OCI-LY3 (cell line): ENCODE data around the gene FYB1.

Experiments used
- H2AFZ ChIP-seq: fragments of 200-600, 300-600 bp; shearing (Covaris generic); 2 replicates; pipeline ENCODE4 v1.6.0; 2014; ENCODE audit warnings: antibody characterized with exemption, low read depth, low read length
- H3K27ac ChIP-seq: fragments of 200-600, 300-600 bp; sonication (generic); 2 replicates; pipeline ENCODE4 v1.5.1; 2014; ENCODE audit warnings: mild to moderate bottlenecking, low read length, moderate library complexity, mixed read lengths
- H3K27me3 ChIP-seq: fragments of 200-600, 300-600 bp; sonication (generic); 2 replicates; pipeline ENCODE4 v1.6.1; 2014; ENCODE audit warnings: low read depth, low read length, mixed read lengths
- H3K36me3 ChIP-seq: fragments of 200-600, 300-600 bp; sonication (generic); replicated peaks from 2 replicates; pipeline ENCODE3; 2014; ENCODE audit warnings: low read depth, low read length, mixed read lengths
- H3K4me1 ChIP-seq: fragments of 300-600, 200-600 bp; sonication (generic); 2 replicates; pipeline ENCODE4 v1.6.1; 2014; ENCODE audit warnings: low read length, mixed read lengths
- H3K4me2 ChIP-seq: fragments of 200-600, 300-600 bp; sonication (generic); 2 replicates; pipeline ENCODE4 v1.6.1; 2014; ENCODE audit warnings: low read length, mixed read lengths
- H3K4me3 ChIP-seq: fragments of 300-600, 200-600 bp; sonication (generic); 2 replicates; pipeline ENCODE4 v1.5.1; 2014; ENCODE audit warnings: antibody characterized with exemption, mild to moderate bottlenecking, low read length, moderate library complexity
- H3K79me2 ChIP-seq: fragments of 300-600, 200-600 bp; shearing (Covaris generic); 2 replicates; pipeline ENCODE4 v1.6.1; 2014; ENCODE audit warnings: mild to moderate bottlenecking, low read length, mixed read lengths
- H3K9ac ChIP-seq: fragments of 300-600, 200-600 bp; shearing (Covaris generic); 2 replicates; pipeline ENCODE4 v1.6.0; 2014; ENCODE audit warnings: mild to moderate bottlenecking, low read length, moderate library complexity
- H3K9me3 ChIP-seq: fragments of 200-600, 300-600 bp; shearing (Covaris generic); 2 replicates; pipeline ENCODE4 v1.6.1; 2014; ENCODE audit warnings: low read length, mixed read lengths; ENCODE audit not compliant: insufficient read depth
- H4K20me1 ChIP-seq: fragments of 200-600, 300-600 bp; sonication (generic); 2 replicates; pipeline ENCODE4 v1.6.1; 2016; ENCODE audit warnings: low read length, mixed read lengths; ENCODE audit not compliant: insufficient read depth
- CTCF ChIP-seq: fragments of 200-600, 300-600 bp; sonication (generic); IDR thresholded peaks from 2 replicates; pipeline ENCODE4 v1.5.1; 2014; ENCODE audit warnings: antibody characterized with exemption, low read length, low read depth
- EZH2phosphoT487 ChIP-seq: fragments of 200-600 bp; shearing (Covaris generic); IDR thresholded peaks from 2 replicates; pipeline ENCODE4 v1.6.1; 2018; ENCODE audit warnings: antibody characterized with exemption, mixed run types, low read depth

FYB1 gene

GRCh38 chr5:39262981-39263380, 43.6 kb upstream of the FYB1 start:
- no peak for TF ChIP-seq CTCF
- TF ChIP-seq EZH2phosphoT487 = no peak
- no peak overlapping the region for H3K9ac ChIP-seq
- no peaks in the 10 kb centered on the region for H3K36me3 ChIP-seq
- H2AFZ ChIP-seq = no peak overlapping the region
- H4K20me1 ChIP-seq = no peaks in the 10 kb centered on the region
- no peaks in the 10 kb centered on the region for H3K9me3 ChIP-seq
- H3K79me2 ChIP-seq = no peaks in the 10 kb centered on the region
- no peak overlapping the region for H3K4me3 ChIP-seq
- H3K27ac ChIP-seq = no peak overlapping the region
- H3K27me3 ChIP-seq = no peaks in the 10 kb centered on the region
- no peak overlapping the region for H3K4me2 ChIP-seq
- peaks cover 10% of the 10 kb centered on the region for H3K4me1 ChIP-seq

- no peaks in the 10 kb centered on the region for H3K9me3 ChIP-seq
- no peak overlapping the region for H2AFZ ChIP-seq
- H4K20me1 ChIP-seq = no peaks in the 10 kb centered on the region
- H3K4me1 ChIP-seq = peaks cover 21% of the 10 kb centered on the region
- H3K27ac ChIP-seq = no peak overlapping the region
- TF ChIP-seq EZH2phosphoT487 (no peak), CTCF (no peak)
- H3K27me3 ChIP-seq = no peaks in the 10 kb centered on the region
- H3K4me3 ChIP-seq = no peak overlapping the region
- H3K4me2 ChIP-seq = no peak overlapping the region
- H3K36me3 ChIP-seq = no peaks in the 10 kb centered on the region
- H3K79me2 ChIP-seq = no peaks in the 10 kb centered on the region
- H3K9ac ChIP-seq = no peak overlapping the region
Observed at GRCh38 chr5:39260095-39260494, 40.7 kb upstream of the FYB1 start.

GRCh38 chr5:39257554-39257953, 38.2 kb upstream of the FYB1 start:
- Histone ChIP-seq H3K79me2 (no peaks in the 10 kb centered on the region), H3K27me3 (no peaks in the 10 kb centered on the region), H3K27ac (no peak overlapping the region), H3K4me3 (no peak overlapping the region), H3K9ac (no peak overlapping the region), H4K20me1 (no peaks in the 10 kb centered on the region), H2AFZ (no peak overlapping the region), H3K4me1 (peaks cover 11% of the 10 kb centered on the region), H3K36me3 (no peaks in the 10 kb centered on the region), H3K4me2 (no peak overlapping the region), H3K9me3 (no peaks in the 10 kb centered on the region)
- TF ChIP-seq CTCF = no peak
- TF ChIP-seq EZH2phosphoT487 = no peak

GRCh38 chr5:39256477-39257235, 37.3 kb upstream of the FYB1 start:
- no peaks in the 10 kb centered on the region for H3K9me3 ChIP-seq
- no peaks in the 10 kb centered on the region for H3K36me3 ChIP-seq
- peaks cover 11% of the 10 kb centered on the region for H3K4me1 ChIP-seq
- H3K79me2 ChIP-seq = no peaks in the 10 kb centered on the region
- no peak overlapping the region for H3K27ac ChIP-seq
- H3K4me3 ChIP-seq = 0 out of 2 replicates have a peak overlapping the region, but pooled peaks have one; percentile 8
- peak overlapping the region; percentile 55 for H3K4me2 ChIP-seq
- H4K20me1 ChIP-seq = no peaks in the 10 kb centered on the region
- H3K9ac ChIP-seq = no peak overlapping the region
- H3K27me3 ChIP-seq = no peaks in the 10 kb centered on the region
- no peak overlapping the region for H2AFZ ChIP-seq
- TF ChIP-seq EZH2phosphoT487 (no peak), CTCF (no peak)
